Muscle layer of colon (tissue), 2 donors: ENCODE results near the gene CD83.

Experiments
- H3K27ac ChIP-seq: one replicate; pipeline ENCODE4 v1.7.0; 2013; ENCODE audit warnings: low read depth, mild to moderate bottlenecking, low read length, moderate library complexity
- H3K27me3 ChIP-seq, 2 donors: one replicate each; pipeline ENCODE4 v1.7.0; 2013; ENCODE audit warnings: low read length in 2 of 2, mild to moderate bottlenecking in 2 of 2; ENCODE audit not compliant: insufficient read depth in 2 of 2, control insufficient read depth in 1 of 2
- H3K36me3 ChIP-seq: one replicate; pipeline ENCODE4 v1.7.0; 2013; ENCODE audit warnings: mild to moderate bottlenecking, low read length; ENCODE audit not compliant: insufficient read depth
- H3K4me1 ChIP-seq: one replicate; pipeline ENCODE4 v1.7.0; 2013; ENCODE audit warnings: mild to moderate bottlenecking, low read length; ENCODE audit not compliant: insufficient read depth
- H3K4me3 ChIP-seq, 2 donors: one replicate each; pipeline ENCODE4 v1.7.0; 2013; ENCODE audit warnings: low read length in 2 of 2, low read depth in 1 of 2, mild to moderate bottlenecking in 1 of 2, moderate library complexity in 1 of 2
- H3K9ac ChIP-seq: one replicate; pipeline ENCODE4 v1.7.0; 2013; ENCODE audit warnings: low read length
- H3K9me3 ChIP-seq: one replicate; pipeline ENCODE4 v1.7.0; 2013; ENCODE audit warnings: mild to moderate bottlenecking, low read length
- donor health status: abdominal sarcoma.
- donor health status: Adenocarcinoma of cecum.

The CD83 gene

GRCh38 chr6:14110001-14110818 lies 7.4 kb upstream of the CD83 start:
- no peaks in the 10 kb centered on the region for H3K9me3 ChIP-seq
- H3K9ac ChIP-seq = no peak overlapping the region
- H3K36me3 ChIP-seq = no peaks in the 10 kb centered on the region
- no peak overlapping the region for H3K4me3 ChIP-seq
- no peaks in the 10 kb centered on the region for H3K27me3 ChIP-seq
- no peak overlapping the region for H3K27ac ChIP-seq
- no peaks in the 10 kb centered on the region for H3K4me1 ChIP-seq

GRCh38 chr6:14113976-14114375 lies 3.6 kb upstream of the CD83 start:
- Histone ChIP-seq H3K9me3 (no peaks in the 10 kb centered on the region), H3K4me1 (peaks cover 8% of the 10 kb centered on the region), H3K9ac (no peak overlapping the region), H3K36me3 (no peaks in the 10 kb centered on the region), H3K27me3 (no peaks in the 10 kb centered on the region), H3K27ac (no peak overlapping the region), H3K4me3 (no peak overlapping the region)

GRCh38 chr6:14118091-14118439 lies 493 bp downstream of the CD83 start:
- Histone ChIP-seq H3K9me3 (no peaks in the 10 kb centered on the region), H3K36me3 (no peaks in the 10 kb centered on the region), H3K9ac (no peak overlapping the region), H3K27ac (peak overlapping the region; percentile 23), H3K4me1 (peaks cover 8% of the 10 kb centered on the region), H3K27me3 (no peaks in the 10 kb centered on the region), H3K4me3 (peak overlapping the region; percentile 36 to 70)

- Histone ChIP-seq H3K9ac (no peak overlapping the region), H3K9me3 (no peaks in the 10 kb centered on the region), H3K4me1 (peaks cover 8% of the 10 kb centered on the region), H3K36me3 (no peaks in the 10 kb centered on the region), H3K27ac (no peak overlapping the region), H3K4me3 (peak overlapping the region in 1 of 2 donors; percentile 70), H3K27me3 (no peaks in the 10 kb centered on the region)
Observed at GRCh38 chr6:14118446-14118845, 874 bp downstream of the CD83 start.

- peaks cover 8% of the 10 kb centered on the region for H3K4me1 ChIP-seq
- H3K27ac ChIP-seq = no peak overlapping the region
- no peak overlapping the region for H3K4me3 ChIP-seq
- no peak overlapping the region for H3K9ac ChIP-seq
- H3K9me3 ChIP-seq = no peaks in the 10 kb centered on the region
- H3K36me3 ChIP-seq = no peaks in the 10 kb centered on the region
- no peaks in the 10 kb centered on the region for H3K27me3 ChIP-seq
Observed at GRCh38 chr6:14119784-14120183, 2.2 kb downstream of the CD83 start.

GRCh38 chr6:14120546-14120945 lies 3.0 kb downstream of the CD83 start:
- Histone ChIP-seq H3K27me3 (no peaks in the 10 kb centered on the region), H3K4me3 (no peak overlapping the region), H3K36me3 (no peaks in the 10 kb centered on the region), H3K4me1 (peaks cover 8% of the 10 kb centered on the region), H3K27ac (no peak overlapping the region), H3K9me3 (no peaks in the 10 kb centered on the region), H3K9ac (no peak overlapping the region)

- no peaks in the 10 kb centered on the region for H3K36me3 ChIP-seq
- H3K27ac ChIP-seq = no peak overlapping the region
- H3K9me3 ChIP-seq = no peaks in the 10 kb centered on the region
- H3K27me3 ChIP-seq = no peaks in the 10 kb centered on the region
- H3K4me3 ChIP-seq = no peak overlapping the region
- peaks cover 8% of the 10 kb centered on the region for H3K4me1 ChIP-seq
- no peak overlapping the region for H3K9ac ChIP-seq
Observed at GRCh38 chr6:14121936-14122344, 4.4 kb downstream of the CD83 start.

- Histone ChIP-seq H3K9ac (no peak overlapping the region), H3K4me1 (peaks cover 14% of the 10 kb centered on the region), H3K9me3 (no peaks in the 10 kb centered on the region), H3K36me3 (no peaks in the 10 kb centered on the region), H3K27ac (no peak overlapping the region), H3K27me3 (no peaks in the 10 kb centered on the region), H3K4me3 (no peak overlapping the region)
Observed at GRCh38 chr6:14123386-14124111, 6.0 kb downstream of the CD83 start.

GRCh38 chr6:14125346-14125745 lies 7.8 kb downstream of the CD83 start:
- H3K4me3 ChIP-seq = no peak overlapping the region
- H3K9ac ChIP-seq = no peak overlapping the region
- H3K9me3 ChIP-seq = no peaks in the 10 kb centered on the region
- no peak overlapping the region for H3K27ac ChIP-seq
- peaks cover 24% of the 10 kb centered on the region for H3K4me1 ChIP-seq
- no peaks in the 10 kb centered on the region for H3K36me3 ChIP-seq
- H3K27me3 ChIP-seq = no peaks in the 10 kb centered on the region

- no peaks in the 10 kb centered on the region for H3K27me3 ChIP-seq
- no peak overlapping the region for H3K27ac ChIP-seq
- no peaks in the 10 kb centered on the region for H3K9me3 ChIP-seq
- H3K9ac ChIP-seq = no peak overlapping the region
- H3K36me3 ChIP-seq = no peaks in the 10 kb centered on the region
- peaks cover 24% of the 10 kb centered on the region for H3K4me1 ChIP-seq
- no peak overlapping the region for H3K4me3 ChIP-seq
Observed at GRCh38 chr6:14126191-14126590, 8.6 kb downstream of the CD83 start.

GRCh38 chr6:14127611-14128010 lies 10.0 kb downstream of the CD83 start:
- Histone ChIP-seq H3K9ac (no peak overlapping the region), H3K36me3 (no peaks in the 10 kb centered on the region), H3K4me1 (peaks cover 24% of the 10 kb centered on the region), H3K27me3 (no peaks in the 10 kb centered on the region), H3K27ac (no peak overlapping the region), H3K9me3 (no peaks in the 10 kb centered on the region), H3K4me3 (no peak overlapping the region)

- Histone ChIP-seq H3K36me3 (no peaks in the 10 kb centered on the region), H3K9ac (no peak overlapping the region), H3K4me1 (peaks cover 24% of the 10 kb centered on the region), H3K27ac (no peak overlapping the region), H3K4me3 (no peak overlapping the region), H3K27me3 (no peaks in the 10 kb centered on the region), H3K9me3 (no peaks in the 10 kb centered on the region)
Observed at GRCh38 chr6:14128012-14128411, 10.4 kb downstream of the CD83 start.
